ENCODE results near the gene WDR62.

DNA sequence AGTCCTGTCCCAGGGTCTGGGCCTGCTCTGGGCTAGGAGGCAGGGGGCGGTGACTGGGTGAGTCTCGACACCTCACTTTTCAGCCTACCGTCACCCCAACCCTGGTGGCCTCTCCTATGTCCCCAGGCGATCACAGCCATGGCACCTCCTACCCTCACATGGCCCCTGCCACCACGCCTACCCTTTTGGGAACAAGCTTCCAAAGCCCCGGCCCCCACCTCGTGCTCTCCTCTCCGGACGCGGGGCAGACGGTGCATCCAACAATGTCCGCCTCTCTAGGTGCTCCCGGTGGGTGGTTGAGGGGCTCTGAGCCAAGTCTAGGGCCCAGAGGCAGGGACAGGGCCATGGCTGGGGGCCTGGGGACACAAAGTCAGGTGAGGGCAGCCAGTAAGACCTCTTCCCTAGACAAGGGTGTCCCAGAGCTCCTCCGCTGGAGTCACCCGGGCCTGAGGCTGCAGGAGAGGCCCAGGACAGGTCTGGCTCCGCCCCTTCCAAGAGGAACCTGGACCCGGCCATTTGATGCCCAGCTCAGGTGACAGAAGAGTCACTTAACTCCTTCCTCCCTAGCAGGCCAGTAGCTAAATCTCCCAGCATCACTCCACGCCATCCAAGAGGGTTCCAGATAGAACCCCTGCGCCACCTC lies 46.2 kb upstream of the WDR62 start, which contains the start of gene SYNE4:
- TF ChIP-seq POLR2A (IDR thresholded peaks at IDR 0.05; ENCODE audit: low read length) (no peak), GATA1 (IDR thresholded peaks at IDR 0.05; ENCODE audit: low read depth, low read length) (no peak)

Measured in erythroblast (primary cell).